Fibroblast of the aortic adventitia (primary cell): ENCODE results near the gene TCERG1L. TPM values are rescaled to one million over a fixed set of nuclear protein-coding genes. Genes with fewer than 3 reads are reported as not detected.
"Not testable (repeated sequence)": the region's sequence is repeated elsewhere in the genome, so short reads cannot be mapped to it uniquely, and the experiment has no call there.

Experiments used
- DNase-seq: peaks from one replicate; pipeline ENCODE4 v3.0.0-alpha.2; 2010; ENCODE audit warnings: low read depth
- H3K4me3 ChIP-seq: 2 replicates; pipeline ENCODE4 v1.5.1; 2011; ENCODE audit warnings: low read depth, mild to moderate bottlenecking, control low read depth, low read length, moderate library complexity
- total RNA-seq: library from RNA; depleted of rRNA; stranded (reverse); fragments of >200 nt; gene quantifications from 2 replicates; pipeline ENCODE4 v1.2.3, GENCODE V29; 2012; ENCODE audit warnings: low replicate concordance
- TF ChIP-seq, protein P1 (sequence below): IDR thresholded peaks from 2 replicates; pipeline ENCODE4 v1.5.1; 2011; ENCODE audit warnings: mild to moderate bottlenecking, low read length, control low read depth, inconsistent platforms; ENCODE audit not compliant: insufficient read depth

TCERG1L gene
- total RNA-seq, 1 donor = not detected

GRCh38 chr10:131240691-131241090 lies 70.8 kb downstream of the TCERG1L start:
- H3K4me3 ChIP-seq = no peak overlapping the region
- TF ChIP-seq, protein P1, sequence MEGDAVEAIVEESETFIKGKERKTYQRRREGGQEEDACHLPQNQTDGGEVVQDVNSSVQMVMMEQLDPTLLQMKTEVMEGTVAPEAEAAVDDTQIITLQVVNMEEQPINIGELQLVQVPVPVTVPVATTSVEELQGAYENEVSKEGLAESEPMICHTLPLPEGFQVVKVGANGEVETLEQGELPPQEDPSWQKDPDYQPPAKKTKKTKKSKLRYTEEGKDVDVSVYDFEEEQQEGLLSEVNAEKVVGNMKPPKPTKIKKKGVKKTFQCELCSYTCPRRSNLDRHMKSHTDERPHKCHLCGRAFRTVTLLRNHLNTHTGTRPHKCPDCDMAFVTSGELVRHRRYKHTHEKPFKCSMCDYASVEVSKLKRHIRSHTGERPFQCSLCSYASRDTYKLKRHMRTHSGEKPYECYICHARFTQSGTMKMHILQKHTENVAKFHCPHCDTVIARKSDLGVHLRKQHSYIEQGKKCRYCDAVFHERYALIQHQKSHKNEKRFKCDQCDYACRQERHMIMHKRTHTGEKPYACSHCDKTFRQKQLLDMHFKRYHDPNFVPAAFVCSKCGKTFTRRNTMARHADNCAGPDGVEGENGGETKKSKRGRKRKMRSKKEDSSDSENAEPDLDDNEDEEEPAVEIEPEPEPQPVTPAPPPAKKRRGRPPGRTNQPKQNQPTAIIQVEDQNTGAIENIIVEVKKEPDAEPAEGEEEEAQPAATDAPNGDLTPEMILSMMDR = no peak
- DNase-seq = no peak

DNA sequence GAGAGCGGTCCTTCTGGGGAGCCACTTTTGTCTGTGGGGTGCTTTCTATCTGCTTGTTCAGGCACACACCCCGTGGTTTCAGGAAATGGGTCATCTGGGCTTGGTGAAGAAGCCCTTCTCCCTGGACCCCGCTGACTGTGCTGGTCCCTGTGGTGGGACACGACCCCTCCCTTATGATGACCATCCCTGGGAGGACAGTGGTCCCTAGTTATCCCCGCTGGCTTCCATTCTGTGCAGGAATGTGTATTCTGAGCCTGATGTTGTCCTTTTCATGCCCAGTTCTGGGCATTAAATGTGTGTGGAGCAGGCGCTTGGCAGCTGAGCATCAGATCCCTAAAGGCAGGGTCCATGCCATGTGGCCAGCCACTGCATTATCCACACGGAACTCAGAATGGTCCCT lies 71.6 kb downstream of the TCERG1L start:
- TF ChIP-seq, protein P1 = no peak
- no peak for DNase-seq
- no peak overlapping the region for H3K4me3 ChIP-seq

DNA sequence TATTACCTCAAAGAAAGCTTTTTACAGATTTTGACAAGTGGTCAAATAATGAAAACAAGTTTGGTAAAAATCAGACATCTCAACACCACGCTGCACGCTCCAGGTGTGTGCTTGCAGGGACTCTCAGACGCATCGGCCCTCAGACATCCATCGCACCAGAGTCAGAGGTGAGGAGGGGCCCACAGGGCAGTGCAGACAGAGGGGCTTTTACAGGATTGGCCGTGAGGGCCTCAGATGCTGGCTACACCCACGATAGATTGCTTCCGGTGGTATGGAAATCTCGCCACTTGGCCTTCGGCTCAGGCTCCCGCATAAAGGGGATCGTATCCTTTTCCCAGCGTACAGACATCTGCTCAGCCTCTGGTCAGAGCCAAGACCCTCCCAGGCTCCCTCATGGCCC lies 72.1 kb downstream of the TCERG1L start:
- TF ChIP-seq, protein P1 = no peak
- no peak for DNase-seq
- no peak overlapping the region for H3K4me3 ChIP-seq

- H3K4me3 ChIP-seq = no peak overlapping the region
- no peak for DNase-seq
- TF ChIP-seq, protein P1 = no peak
These were observed 72.7 kb downstream of the TCERG1L start for GRCh38 chr10:131238669-131239280.

GRCh38 chr10:131237991-131238651 lies 73.4 kb downstream of the TCERG1L start:
- DNase-seq = no peak
- H3K4me3 ChIP-seq = no peak overlapping the region
- TF ChIP-seq, protein P1 = no peak

- H3K4me3 ChIP-seq, DNase-seq: not testable (repeated sequence)
These were observed 76.9 kb downstream of the TCERG1L start for GRCh38 chr10:131234606-131235005.

GRCh38 chr10:131233611-131234258 lies 77.8 kb downstream of the TCERG1L start:
- H3K4me3 ChIP-seq = no peak overlapping the region
- TF ChIP-seq, protein P1 = no peak
- DNase-seq = no peak
